Spinal cord (tissue), 10 donors: Measurements from ENCODE around the gene ZFY. TPM values are rescaled to one million over a fixed set of nuclear protein-coding genes. Genes with fewer than 3 reads are reported as not detected.
"Not testable (repeated sequence)": the region's sequence is repeated elsewhere in the genome, so short reads cannot be mapped to it uniquely, and the experiment has no call there.

Source experiments
- DNase-seq, 6 donors: peaks; one replicate each; pipeline versions ENCODE4 v3.0.0 to v3.0.0-alpha.2; 2013 to 2015; ENCODE audit warnings: low spot score in 6 of 6, low read depth in 4 of 6
- H3K27ac ChIP-seq: one replicate; pipeline ENCODE4 v1.5.1; 2013; ENCODE audit warnings: low read depth, low read length, control low read depth
- H3K27me3 ChIP-seq: one replicate; pipeline ENCODE4 v1.6.1; 2013; ENCODE audit warnings: low read length; ENCODE audit not compliant: control insufficient read depth, insufficient read depth
- H3K36me3 ChIP-seq: one replicate; pipeline ENCODE4 v1.6.1; 2013; ENCODE audit warnings: low read length; ENCODE audit not compliant: control insufficient read depth, insufficient read depth
- H3K4me1 ChIP-seq: one replicate; pipeline ENCODE4 v1.6.1; 2013; ENCODE audit warnings: low read length; ENCODE audit not compliant: control insufficient read depth, insufficient read depth
- H3K4me3 ChIP-seq: one replicate; pipeline ENCODE4 v1.5.1; 2013; ENCODE audit warnings: low read depth, low read length, control low read depth
- H3K9me3 ChIP-seq: one replicate; pipeline ENCODE4 v1.6.1; 2013; ENCODE audit warnings: low read length; ENCODE audit not compliant: control insufficient read depth, insufficient read depth
- WGBS: methylation state at CpG from one replicate; pipeline ENCODE4 v1.1.5; 2013; ENCODE audit warnings: missing lambda C conversion rate; ENCODE audit not compliant: insufficient coverage; 5-methylcytosine and 5-hydroxymethylcytosine counted together
- polyA plus RNA-seq, 2 donors: library from polyadenylated mRNA; unstranded; fragments of 120-200 nt; gene quantifications; one replicate each; pipeline ENCODE4 v1.2.1, GENCODE V29; 2013; ENCODE audit not compliant: insufficient read length in 2 of 2
- total RNA-seq, 2 donors: library from RNA; depleted of rRNA in 1 of 2; stranded (reverse); fragments of 120-200 nt in 1 of 2; fragments of >200 nt in 1 of 2; gene quantifications; one replicate each; pipeline versions ENCODE4 v1.2.3 to v1.2.4, GENCODE V29; 2013 to 2014
- donor health status: healthy.

ZFY gene
- total and polyA plus RNA-seq, 4 donors, result 10.0 to 10.9 TPM; not detected in 2

- no CpG with 5 or more reads among the region's 1 CpG for WGBS
These were observed 30.4 kb downstream of the ZFY start for GRCh38 chrY:2965629-2966028.

GRCh38 chrY:2969561-2969960 lies 34.4 kb downstream of the ZFY start:
- Histone ChIP-seq H3K4me1 (no peaks in the 10 kb centered on the region), H3K27me3 (no peaks in the 10 kb centered on the region), H3K27ac (no peak overlapping the region), H3K36me3 (no peaks in the 10 kb centered on the region), H3K9me3 (no peaks in the 10 kb centered on the region), H3K4me3 (no peak overlapping the region)
- no peak for DNase-seq

More at GRCh38 chrY:2965629-2966028, 30.4 kb downstream of the ZFY start:
- Histone ChIP-seq H3K4me3 (no peak overlapping the region), H3K4me1 (no peaks in the 10 kb centered on the region), H3K9me3 (no peaks in the 10 kb centered on the region), H3K27me3 (no peaks in the 10 kb centered on the region), H3K27ac (no peak overlapping the region), H3K36me3 (no peaks in the 10 kb centered on the region)
- no peak for DNase-seq

GRCh38 chrY:2972708-2973107 lies 37.5 kb downstream of the ZFY start:
- no peaks in the 10 kb centered on the region for H3K4me1 ChIP-seq
- no peak overlapping the region for H3K4me3 ChIP-seq

DNA sequence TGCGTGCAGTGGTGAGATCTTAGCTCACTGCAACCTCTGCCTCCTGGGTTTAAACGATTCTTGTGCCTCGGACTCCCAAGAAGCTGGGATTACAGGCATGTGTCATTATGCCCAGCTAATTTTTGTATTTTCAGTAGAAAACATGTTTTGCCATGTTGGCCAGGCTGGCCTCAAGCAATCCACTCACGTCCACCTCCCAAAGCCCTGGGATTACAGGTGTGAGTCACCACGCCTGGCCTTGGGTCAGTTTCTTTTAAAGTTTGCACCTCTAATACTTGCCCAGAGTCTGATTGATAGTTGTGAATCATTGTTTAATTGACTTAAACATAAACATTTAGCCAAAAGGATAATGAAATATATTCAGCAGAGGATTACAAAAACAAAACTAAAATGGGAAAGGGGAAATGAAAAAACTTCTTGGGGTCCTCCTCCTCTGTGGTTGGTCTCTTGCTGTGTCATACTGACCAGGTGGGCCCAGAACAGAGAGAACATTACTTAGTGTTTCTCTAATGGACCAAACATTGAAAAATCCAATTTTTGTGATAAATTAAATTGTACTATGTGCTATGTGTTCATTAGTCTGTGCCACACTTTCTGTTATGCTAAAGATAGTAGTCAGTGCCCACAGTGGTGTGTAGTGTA lies 38.0 kb downstream of the ZFY start:
- no peak overlapping the region for H3K4me3 ChIP-seq
- H3K27ac ChIP-seq, result no peak overlapping the region
- no peaks in the 10 kb centered on the region for H3K4me1 ChIP-seq
- no peaks in the 10 kb centered on the region for H3K27me3 ChIP-seq
- H3K36me3 ChIP-seq, result no peaks in the 10 kb centered on the region
- no peak for DNase-seq
- no peaks in the 10 kb centered on the region for H3K9me3 ChIP-seq
- no CpG with 5 or more reads among the region's 5 CpGs for WGBS

More at GRCh38 chrY:2972708-2973107, 37.5 kb downstream of the ZFY start:
- H3K9me3 ChIP-seq, result no peaks in the 10 kb centered on the region
- no peak overlapping the region for H3K27ac ChIP-seq
- no peaks in the 10 kb centered on the region for H3K27me3 ChIP-seq
- H3K36me3 ChIP-seq, result no peaks in the 10 kb centered on the region
- no peak for DNase-seq
- no CpG with 5 or more reads among the region's 1 CpG for WGBS

DNA sequence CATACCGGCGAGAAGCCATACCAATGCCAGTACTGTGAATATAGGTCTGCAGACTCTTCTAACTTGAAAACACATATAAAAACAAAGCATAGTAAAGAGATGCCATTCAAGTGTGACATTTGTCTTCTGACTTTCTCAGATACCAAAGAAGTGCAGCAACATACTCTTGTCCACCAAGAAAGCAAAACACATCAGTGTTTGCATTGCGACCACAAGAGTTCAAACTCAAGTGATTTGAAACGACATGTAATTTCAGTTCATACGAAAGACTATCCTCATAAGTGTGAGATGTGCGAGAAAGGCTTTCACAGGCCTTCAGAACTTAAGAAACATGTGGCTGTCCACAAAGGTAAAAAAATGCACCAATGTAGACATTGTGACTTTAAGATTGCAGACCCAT lies 44.1 kb downstream of the ZFY start:
- no peaks in the 10 kb centered on the region for H3K4me1 ChIP-seq
- no peaks in the 10 kb centered on the region for H3K27me3 ChIP-seq
- WGBS, result no CpG with 5 or more reads among the region's 6 CpGs
- H3K4me3 ChIP-seq, result no peak overlapping the region
- H3K27ac ChIP-seq, result no peak overlapping the region
- H3K9me3 ChIP-seq, result no peaks in the 10 kb centered on the region
- no peaks in the 10 kb centered on the region for H3K36me3 ChIP-seq
- no peak for DNase-seq

DNA sequence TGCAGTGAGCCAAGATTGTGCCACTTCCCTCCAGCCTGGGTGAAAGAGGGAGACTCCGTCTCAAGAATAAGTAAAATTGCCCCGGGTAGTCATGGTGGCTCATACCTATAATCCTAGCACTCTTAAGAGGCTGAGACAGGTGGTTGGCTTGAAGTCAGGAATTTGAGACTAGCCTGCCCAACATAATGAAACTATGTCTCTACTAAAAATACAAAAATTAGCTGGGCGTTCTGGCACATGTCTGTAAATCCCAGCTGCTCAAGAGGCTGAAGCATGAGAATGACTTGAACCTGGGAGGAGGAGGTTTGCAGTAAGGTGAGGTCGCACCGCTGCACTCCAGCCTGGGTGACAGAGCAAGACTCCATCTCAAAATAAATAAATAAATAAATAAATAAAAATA lies 49.3 kb downstream of the ZFY start:
- Histone ChIP-seq H3K4me3 (no peak overlapping the region), H3K9me3 (no peaks in the 10 kb centered on the region), H3K4me1 (no peaks in the 10 kb centered on the region), H3K36me3 (no peaks in the 10 kb centered on the region), H3K27me3 (no peaks in the 10 kb centered on the region), H3K27ac (no peak overlapping the region)
- no CpG with 5 or more reads among the region's 5 CpGs for WGBS
- no peak for DNase-seq

- not testable (repeated sequence) for H3K4me3 ChIP-seq, H3K36me3 ChIP-seq, H3K9me3 ChIP-seq, H3K27me3 ChIP-seq, H3K27ac ChIP-seq, DNase-seq, H3K4me1 ChIP-seq
- WGBS, result no CpG with 5 or more reads among the region's 8 CpGs
These were observed 52.0 kb downstream of the ZFY start for GRCh38 chrY:2987178-2987577.

DNA sequence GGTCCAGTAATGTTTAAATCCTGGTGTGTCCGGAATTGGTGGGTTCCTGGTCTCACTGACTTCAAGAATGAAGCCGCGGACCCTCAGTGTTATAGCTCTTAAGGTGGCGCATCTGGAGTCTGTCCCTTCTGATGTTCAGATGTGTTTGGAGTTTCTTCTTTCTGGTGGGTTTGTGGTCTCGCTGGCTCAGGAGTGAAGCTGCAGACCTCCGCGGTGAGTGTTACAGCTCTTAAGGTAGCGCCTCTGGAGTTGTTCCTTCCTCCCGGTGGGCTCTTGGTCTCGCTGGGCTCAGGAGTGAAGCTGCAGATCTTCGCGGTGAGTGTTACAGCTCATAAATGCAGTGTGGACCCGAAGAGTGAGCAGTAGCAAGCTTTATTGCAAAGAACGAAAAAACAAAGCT lies 62.2 kb downstream of the ZFY start:
- not testable (repeated sequence) for H3K4me3 ChIP-seq, H3K27me3 ChIP-seq, DNase-seq, H3K4me1 ChIP-seq, H3K9me3 ChIP-seq, H3K27ac ChIP-seq, H3K36me3 ChIP-seq
- WGBS, result no CpG with 5 or more reads among the region's 14 CpGs

DNA sequence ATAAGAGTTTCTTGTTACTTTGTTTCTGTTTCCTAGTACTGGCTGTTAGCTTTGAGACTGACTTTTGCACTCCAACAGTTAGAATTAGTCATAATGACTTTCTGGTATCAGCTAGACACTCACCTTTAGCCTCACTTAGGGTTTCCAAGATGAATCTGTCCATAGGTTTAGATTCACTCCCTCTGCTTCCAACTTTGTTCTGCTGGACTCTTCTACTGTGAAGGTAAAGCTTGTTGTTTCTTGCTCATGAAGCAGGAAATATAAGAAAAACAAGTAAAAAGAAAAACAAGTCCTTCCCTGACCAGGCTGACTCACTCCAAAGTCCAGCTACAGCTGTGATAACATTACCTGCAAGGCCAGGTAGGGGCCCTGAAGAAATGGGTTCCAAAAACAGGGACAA lies 67.0 kb downstream of the ZFY start:
- H3K4me1 ChIP-seq, result no peaks in the 10 kb centered on the region
- no peaks in the 10 kb centered on the region for H3K36me3 ChIP-seq
- DNase-seq, result no peak
- no peaks in the 10 kb centered on the region for H3K9me3 ChIP-seq
- no peaks in the 10 kb centered on the region for H3K27me3 ChIP-seq
- H3K4me3 ChIP-seq, result no peak overlapping the region
- H3K27ac ChIP-seq, result no peak overlapping the region

DNA sequence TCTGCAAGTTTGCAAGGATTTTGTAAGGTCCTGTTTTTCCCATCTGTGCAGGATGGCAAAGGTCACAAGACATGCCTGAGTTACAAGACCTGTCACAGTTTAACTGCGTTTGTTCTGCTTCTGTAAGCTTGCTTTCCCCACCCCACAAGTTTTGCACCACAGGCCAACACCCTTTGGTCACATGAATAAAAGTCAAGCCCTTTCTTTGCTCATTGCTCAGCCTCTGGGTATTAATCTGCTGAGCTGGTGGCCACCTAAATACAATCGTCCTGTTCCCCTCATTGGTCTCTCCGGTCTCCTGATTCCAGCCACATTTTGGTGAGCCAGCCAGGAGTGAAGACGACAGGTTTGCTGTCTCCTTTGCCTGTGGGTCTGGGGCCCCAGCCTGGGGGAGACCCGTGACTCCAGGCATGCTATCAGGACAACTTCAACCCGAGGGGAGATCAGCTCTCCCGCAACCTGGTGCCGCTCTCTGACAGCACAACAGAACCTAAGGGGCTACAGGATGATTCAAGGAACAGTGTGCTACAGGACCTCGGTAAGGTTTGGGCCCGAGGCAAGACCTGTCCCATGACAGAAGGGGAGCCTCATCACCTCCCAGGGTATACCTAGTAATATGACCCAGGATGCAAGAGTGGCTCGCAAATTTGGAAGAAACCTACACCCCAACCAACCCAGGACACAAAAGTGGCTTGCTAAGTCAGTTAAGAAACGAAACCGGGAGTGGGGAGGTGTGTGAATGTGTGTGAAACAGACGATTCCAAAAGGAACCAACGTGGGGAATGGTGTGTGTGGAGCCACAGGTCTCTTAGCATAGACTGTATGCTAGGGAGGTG lies 67.7 kb downstream of the ZFY start:
- DNase-seq, result no peak
- Histone ChIP-seq H3K36me3 (no peaks in the 10 kb centered on the region), H3K9me3 (no peaks in the 10 kb centered on the region), H3K27me3 (no peaks in the 10 kb centered on the region), H3K4me3 (no peak overlapping the region), H3K27ac (no peak overlapping the region), H3K4me1 (no peaks in the 10 kb centered on the region)
- WGBS, result no CpG with 5 or more reads among the region's 15 CpGs
